ENCODE data around the gene CLIC5. TPM values are rescaled to one million over a fixed set of nuclear protein-coding genes. Genes with fewer than 3 reads are reported as not detected.

CLIC5 gene
- total and polyA plus RNA-seq, 2 donors (not counting 1 experiment from before 2014, with no cell fraction given) = 0.96 to 0.97 TPM

Small RNAs within 50 kb of the gene (small RNA-seq; reads per million reads assigned to genes)
- not detected for gene RNU6-754P (ENCODE audit: insufficient read length, low read depth, low replicate concordance)

Other genes with a start within 250 kb of the CLIC5 start
- gene ENPP4, start 114.1 kb upstream of the CLIC5 start, total RNA-seq = 10.0 and 10.1 TPM in 2 replicates
- gene ENPP4, start 114.1 kb upstream of the CLIC5 start, polyA plus RNA-seq = 2.9 and 3.3 TPM in 2 replicates
- gene ENPP5, start 155.1 kb upstream of the CLIC5 start, total RNA-seq = 0.68 and 1.0 TPM in 2 replicates
- 0.09 and 0.13 TPM in 2 replicates for gene ENPP5, start 155.1 kb upstream of the CLIC5 start, polyA plus RNA-seq

Data from B cell (primary cell).